HepG2 (cell line): ENCODE data around the gene EYA2. TPM values are rescaled to one million over a fixed set of nuclear protein-coding genes. Genes with fewer than 3 reads are reported as not detected.
"Not testable (repeated sequence)": the region's sequence is repeated elsewhere in the genome, so short reads cannot be mapped to it uniquely, and the experiment has no call there.

Experiments
- ATAC-seq: fragments of 200-7000 bp; cut with Tn5 transposase; 3 replicates; pipeline ENCODE4 v1.9.1; 2020; ENCODE audit warnings: mild to moderate bottlenecking, moderate library complexity
- BruUV-seq: library from RNA; stranded (reverse); fragments of 400-500 nt; replicated peaks from 2 replicates; lab custom pipeline; 2021; lab: Mats Ljungman, UMichigan
- CTCF ChIA-PET: fragments of 300-600 bp; formaldehyde crosslinking; extraction: SDS; loops from one replicate; lab custom pipeline; 2021; ENCODE audit warnings: low total read pairs, inconsistent platforms, low intra/inter-chr PET ratio; lab: Yijun Ruan, JAX
- POLR2A ChIA-PET: fragments of 350-600 bp; sonication (Branson Sonifier 250); formaldehyde crosslinking; loops from one replicate; lab custom pipeline; 2020; ENCODE audit warnings: antibody characterized with exemption, inconsistent platforms; lab: Yijun Ruan, JAX
- DNase-seq: peaks from one replicate; pipeline ENCODE4 v3.0.0-alpha.2; 2015; ENCODE audit warnings: low spot score
- FAIRE-seq: peaks from 3 replicates; lab custom pipeline; 2011; peaks lifted over from hg19 to GRCh38; lab: Jason Lieb, UNC
- H2AFZ ChIP-seq: one replicate; pipeline ENCODE4 v1.6.1; 2011; ENCODE audit warnings: low read length, inconsistent platforms
- H3K27ac ChIP-seq: fragments of 300-600 bp; 3 replicates; pipeline ENCODE4 v1.8.0; 2011; ENCODE audit warnings: mixed run types, mild to moderate bottlenecking, mixed read lengths, low read length, inconsistent platforms; ENCODE audit not compliant: insufficient read depth; ENCODE audit errors: extremely low read length
- H3K27me3 ChIP-seq, 2 experiments: fragments of 200-600 bp in 1 of 2; 2 replicates in 1 of 2; 3 replicates in 1 of 2; pipeline versions ENCODE4 v1.6.0 to v1.8.0; 2011; ENCODE audit warnings: low read length in 2 of 2, mild to moderate bottlenecking in 2 of 2, moderate library complexity in 2 of 2, inconsistent platforms in 1 of 2; ENCODE audit not compliant: insufficient read depth in 2 of 2, control insufficient read depth in 1 of 2
- H3K36me3 ChIP-seq, 2 experiments: fragments of 200-600 bp in 1 of 2; replicated peaks in 1 of 2; 2 replicates in 1 of 2; 3 replicates in 1 of 2; pipeline versions ENCODE4 v1.5.1 to v1.8.0; 2011; ENCODE audit warnings: low read length in 2 of 2, inconsistent platforms in 1 of 2; ENCODE audit not compliant: insufficient read depth in 2 of 2, control insufficient read depth in 1 of 2
- H3K4me1 ChIP-seq: 2 replicates; pipeline ENCODE4 v1.5.1; 2012; ENCODE audit warnings: low read length, inconsistent platforms; ENCODE audit not compliant: insufficient read depth
- H3K4me2 ChIP-seq: 2 replicates; pipeline ENCODE4 v1.6.0; 2011; ENCODE audit warnings: low read depth, low read length, inconsistent platforms
- H3K4me3 ChIP-seq, 3 experiments: fragments of 200-600 bp in 1 of 3; sonication (generic), shearing (Covaris generic) in 1 of 3; replicated peaks in 1 of 3; 2 replicates each; pipeline ENCODE4 v1.5.1; 2011 to 2016; ENCODE audit warnings: low read length in 3 of 3, inconsistent platforms in 2 of 3, low read depth in 2 of 3, mild to moderate bottlenecking in 2 of 3, control low read depth in 1 of 3, mixed read lengths in 1 of 3; ENCODE audit not compliant: insufficient read depth in 1 of 3
- H3K79me2 ChIP-seq: one replicate; pipeline ENCODE4 v1.6.1; 2011; ENCODE audit warnings: low read length, inconsistent platforms; ENCODE audit not compliant: insufficient read depth
- H3K9ac ChIP-seq: 2 replicates; pipeline ENCODE4 v1.6.0; 2011; ENCODE audit warnings: mild to moderate bottlenecking, low read depth, low read length, inconsistent platforms; ENCODE audit not compliant: insufficient read depth
- H3K9me3 ChIP-seq: 2 replicates; pipeline ENCODE4 v1.5.1; 2012; ENCODE audit warnings: mild to moderate bottlenecking, low read length
- H4K20me1 ChIP-seq: 2 replicates; pipeline ENCODE4 v1.6.0; 2011; ENCODE audit warnings: inconsistent platforms, mild to moderate bottlenecking, low read length, moderate library complexity; ENCODE audit not compliant: insufficient read depth
- CCAR2 ChIP-seq: fragments of 200-400 bp; formaldehyde crosslinking; optimal IDR thresholded peaks from 2 replicates; pipeline ENCODE3; 2018; ENCODE audit warnings: low read depth, mild to moderate bottlenecking, low read length, moderate library complexity
- SSRP1 ChIP-seq: IDR thresholded peaks from 2 replicates; pipeline ENCODE4 v1.6.1; 2016; ENCODE audit warnings: control low read depth
- ZNF550 ChIP-seq: sonication (generic); formaldehyde crosslinking; IDR thresholded peaks from 2 replicates; pipeline ENCODE4 v1.4.0; 2020; ENCODE audit warnings: mild to moderate bottlenecking, missing genetic modification reagents, borderline replicate concordance
- ZNF703 ChIP-seq: sonication (generic); formaldehyde crosslinking; IDR thresholded peaks from 2 replicates; pipeline ENCODE4 v1.5.1; 2020; ENCODE audit warnings: missing genetic modification reagents, mild to moderate bottlenecking, moderate library complexity, borderline replicate concordance
- ZNF780A ChIP-seq: sonication (generic); formaldehyde crosslinking; IDR thresholded peaks from 2 replicates; pipeline ENCODE4 v1.8.0; 2022; ENCODE audit warnings: mild to moderate bottlenecking, missing genetic modification reagents, moderate library complexity
- WGBS: methylation state at CpG from one replicate; pipeline ENCODE4 v1.1.6; 2017; ENCODE audit warnings: low lambda C conversion rate; 5-methylcytosine and 5-hydroxymethylcytosine counted together
- in situ Hi-C: cut with HindIII; loops from 2 replicates; pipeline ENCODE4 v1.10.0; 2017; ENCODE audit warnings: low pct_unique_long_range_greater_than_20kb; ENCODE audit not compliant: extremely low pct_ligation_motif_present
- intact Hi-C: fragments of 100-400 bp; cut with micrococcal nuclease; formaldehyde crosslinking; loops from one replicate; pipeline ENCODE4 v1.10.0; 2022; ENCODE audit not compliant: unreplicated experiment
- polyA plus RNA-seq, 8 experiments: library from polyadenylated mRNA; depleted of rRNA in 3 of 8; stranded (reverse) in 7 of 8; unstranded in 1 of 8; fragments of >200 nt; fragmentation: Illumina TruSeq in 4 of 8; extraction: Trizol in 4 of 8; gene quantifications; 2 replicates each; pipeline versions ENCODE4 v1.2.1 to v1.2.3, GENCODE V29; 2011 to 2016; ENCODE audit warnings: low read depth in 4 of 8, missing spikeins in 1 of 8, mixed read lengths in 1 of 8; ENCODE audit not compliant: insufficient read depth in 1 of 8
- total RNA-seq, 5 experiments: library from RNA; depleted of rRNA; stranded (reverse); fragments of >200 nt; fragmentation: Illumina TruSeq; extraction: Trizol; gene quantifications; 2 replicates each; pipeline ENCODE4 v1.2.3, GENCODE V29; 2016; ENCODE audit warnings: low read depth in 1 of 5
- TF ChIP-seq, protein P1 (sequence below): sonication (generic); formaldehyde crosslinking; IDR thresholded peaks from 2 replicates; pipeline ENCODE4 v1.8.0; 2022; ENCODE audit warnings: missing genetic modification reagents, mild to moderate bottlenecking, borderline replicate concordance

Gene EYA2
- total and polyA plus RNA-seq, 2 of the 13 experiments (the other 11 are each of a cell fraction or from before 2014, with no cell fraction given): not detected

DNA sequence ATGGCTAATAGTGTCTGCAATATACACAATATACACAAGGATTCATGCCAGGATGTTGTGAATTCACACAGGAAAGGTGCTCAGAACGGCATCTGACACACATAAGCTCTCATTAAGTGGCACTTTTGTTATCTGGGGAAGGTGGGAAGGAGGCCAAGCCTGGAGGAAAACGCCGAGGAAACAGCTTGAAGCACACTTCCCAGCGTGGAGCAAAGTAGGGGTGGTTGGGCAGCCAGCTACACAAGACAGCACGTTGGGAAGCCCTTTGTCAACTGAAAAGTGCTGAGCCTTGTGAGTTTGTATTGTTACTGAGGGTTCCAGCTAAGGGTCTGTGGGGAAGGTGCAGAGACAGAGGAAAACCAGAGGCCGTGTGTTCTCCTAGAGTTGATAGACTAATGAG is 280.9 kb downstream of the EYA2 start (continued):
- TF ChIP-seq, protein P1, sequence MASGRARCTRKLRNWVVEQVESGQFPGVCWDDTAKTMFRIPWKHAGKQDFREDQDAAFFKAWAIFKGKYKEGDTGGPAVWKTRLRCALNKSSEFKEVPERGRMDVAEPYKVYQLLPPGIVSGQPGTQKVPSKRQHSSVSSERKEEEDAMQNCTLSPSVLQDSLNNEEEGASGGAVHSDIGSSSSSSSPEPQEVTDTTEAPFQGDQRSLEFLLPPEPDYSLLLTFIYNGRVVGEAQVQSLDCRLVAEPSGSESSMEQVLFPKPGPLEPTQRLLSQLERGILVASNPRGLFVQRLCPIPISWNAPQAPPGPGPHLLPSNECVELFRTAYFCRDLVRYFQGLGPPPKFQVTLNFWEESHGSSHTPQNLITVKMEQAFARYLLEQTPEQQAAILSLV (CRISPR knock-in tag): no peak
- no peak for TF ChIP-seq SSRP1 (CRISPR knock-in tag)
- TF ChIP-seq ZNF550 (CRISPR knock-in tag): no peak
- no peak for TF ChIP-seq CCAR2
- TF ChIP-seq ZNF703 (CRISPR knock-in tag): no peak
- TF ChIP-seq ZNF780A (CRISPR knock-in tag): no peak

DNA sequence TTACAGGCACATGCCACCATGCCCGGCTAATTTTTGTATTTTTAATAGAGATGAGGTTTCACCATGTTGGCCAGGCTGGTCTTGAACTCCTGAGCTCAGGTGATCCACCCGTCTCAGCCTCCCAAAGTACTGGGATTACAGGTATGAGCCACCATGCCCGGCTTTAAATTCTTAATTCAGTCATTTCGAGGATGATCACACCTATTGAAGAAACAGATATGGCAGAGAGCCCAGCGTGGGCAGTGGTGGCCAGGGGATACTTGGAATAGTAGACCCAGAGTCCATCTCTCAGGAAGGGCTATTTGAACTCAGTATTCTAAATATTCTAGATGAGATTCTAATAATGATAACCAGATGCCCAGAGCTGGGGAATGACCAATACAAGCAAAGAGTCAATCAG is 281.6 kb downstream of the EYA2 start:
- H3K27ac ChIP-seq, DNase-seq, H3K36me3 ChIP-seq, H3K4me3 ChIP-seq, H3K4me2 ChIP-seq, H3K4me1 ChIP-seq, H3K9me3 ChIP-seq, H4K20me1 ChIP-seq, ATAC-seq, H2AFZ ChIP-seq, FAIRE-seq, H3K9ac ChIP-seq, intact Hi-C loops, in situ Hi-C loops, POLR2A ChIA-PET, H3K79me2 ChIP-seq, BruUV-seq: not testable (repeated sequence)
- peaks cover 7 to 38% of the 10 kb centered on the region in 2 experiments; a peak in 4 of 5 replicates for H3K27me3 ChIP-seq
- WGBS: 12% methylated on average over 5 of the region's 5 CpGs
- CTCF ChIA-PET: interaction anchor here (0.7 kb wide), 1 partner anchor 1486 kb away, joined by 3 read pairs; no protein-coding TSS in a partner anchor
